Neutrophil (primary cell): ENCODE measurements around the gene NUAK1.

ENCODE experiments used
- H3K27ac ChIP-seq: fragments of 200-600 bp; sonication (generic); 2 replicates; pipeline ENCODE4 v1.5.1; 2016; ENCODE audit warnings: mild to moderate bottlenecking, moderate library complexity
- H3K27me3 ChIP-seq: fragments of 200-600 bp; sonication (generic); 2 replicates; pipeline ENCODE4 v1.6.0; 2016; ENCODE audit warnings: mild to moderate bottlenecking
- H3K36me3 ChIP-seq: fragments of 200-600 bp; sonication (generic); 2 replicates; pipeline ENCODE4 v1.5.1; 2017
- H3K4me1 ChIP-seq, 2 experiments: fragments of 200-600 bp in 1 of 2; sonication (generic) in 1 of 2; 1 replicate in 1 of 2; 2 replicates in 1 of 2; pipeline versions ENCODE4 v1.5.1 to v1.6.1; 2013 to 2016; ENCODE audit warnings: low read depth in 1 of 2, low read length in 1 of 2, mild to moderate bottlenecking in 1 of 2, moderate library complexity in 1 of 2; ENCODE audit not compliant: control insufficient read depth in 1 of 2, insufficient read depth in 1 of 2
- H3K4me3 ChIP-seq, 2 experiments: fragments of 200-600 bp in 1 of 2; sonication (generic) in 1 of 2; 1 replicate in 1 of 2; 2 replicates in 1 of 2; pipeline ENCODE4 v1.5.1; 2013 to 2016; ENCODE audit warnings: low read depth in 1 of 2, low read length in 1 of 2, mild to moderate bottlenecking in 1 of 2, moderate library complexity in 1 of 2
- H3K9me3 ChIP-seq: fragments of 200-600 bp; sonication (generic); 2 replicates; pipeline ENCODE4 v1.5.1; 2016
- TF ChIP-seq, protein P1 (sequence below): fragments of 200-600 bp; sonication (generic); IDR thresholded peaks from 2 replicates; pipeline ENCODE4 v1.5.1; 2016; ENCODE audit warnings: antibody characterized with exemption

The NUAK1 gene

DNA sequence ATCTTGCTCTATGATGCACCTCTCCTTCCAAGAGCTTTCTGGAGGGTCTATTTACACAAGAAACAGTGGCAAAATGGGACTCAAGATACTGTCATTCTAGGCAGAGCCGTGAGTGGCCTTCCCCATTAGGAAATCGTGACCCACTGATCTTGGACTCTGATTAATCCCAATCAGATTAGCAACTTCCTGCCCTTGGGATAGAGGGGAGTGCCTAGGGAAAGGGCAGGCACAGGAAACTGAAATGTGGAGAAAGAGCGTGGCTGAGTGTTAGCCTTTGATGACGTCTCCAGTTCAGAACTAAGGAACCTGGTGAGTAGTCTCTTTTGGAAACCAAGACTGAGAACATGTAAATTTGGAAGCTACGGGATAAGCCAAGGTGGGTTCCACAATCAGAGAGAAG is 76.1 kb downstream of the NUAK1 start:
- no peak overlapping the region for H3K27ac ChIP-seq
- no peaks in the 10 kb centered on the region for H3K36me3 ChIP-seq
- H3K4me1 ChIP-seq = no peaks in the 10 kb centered on the region
- TF ChIP-seq, protein P1, sequence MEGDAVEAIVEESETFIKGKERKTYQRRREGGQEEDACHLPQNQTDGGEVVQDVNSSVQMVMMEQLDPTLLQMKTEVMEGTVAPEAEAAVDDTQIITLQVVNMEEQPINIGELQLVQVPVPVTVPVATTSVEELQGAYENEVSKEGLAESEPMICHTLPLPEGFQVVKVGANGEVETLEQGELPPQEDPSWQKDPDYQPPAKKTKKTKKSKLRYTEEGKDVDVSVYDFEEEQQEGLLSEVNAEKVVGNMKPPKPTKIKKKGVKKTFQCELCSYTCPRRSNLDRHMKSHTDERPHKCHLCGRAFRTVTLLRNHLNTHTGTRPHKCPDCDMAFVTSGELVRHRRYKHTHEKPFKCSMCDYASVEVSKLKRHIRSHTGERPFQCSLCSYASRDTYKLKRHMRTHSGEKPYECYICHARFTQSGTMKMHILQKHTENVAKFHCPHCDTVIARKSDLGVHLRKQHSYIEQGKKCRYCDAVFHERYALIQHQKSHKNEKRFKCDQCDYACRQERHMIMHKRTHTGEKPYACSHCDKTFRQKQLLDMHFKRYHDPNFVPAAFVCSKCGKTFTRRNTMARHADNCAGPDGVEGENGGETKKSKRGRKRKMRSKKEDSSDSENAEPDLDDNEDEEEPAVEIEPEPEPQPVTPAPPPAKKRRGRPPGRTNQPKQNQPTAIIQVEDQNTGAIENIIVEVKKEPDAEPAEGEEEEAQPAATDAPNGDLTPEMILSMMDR = no peak
- H3K4me3 ChIP-seq = no peak overlapping the region
- H3K27me3 ChIP-seq = no peaks in the 10 kb centered on the region
- H3K9me3 ChIP-seq = no peaks in the 10 kb centered on the region

- Histone ChIP-seq H3K27ac (no peak overlapping the region), H3K9me3 (no peaks in the 10 kb centered on the region), H3K36me3 (no peaks in the 10 kb centered on the region), H3K27me3 (no peaks in the 10 kb centered on the region), H3K4me3 (no peak overlapping the region), H3K4me1 (no peaks in the 10 kb centered on the region)
- TF ChIP-seq, protein P1 = no peak
Observed at GRCh38 chr12:106058256-106059182, 80.2 kb downstream of the NUAK1 start.

GRCh38 chr12:106054049-106054448 is 84.7 kb downstream of the NUAK1 start:
- H3K27ac ChIP-seq = no peak overlapping the region
- H3K27me3 ChIP-seq = no peaks in the 10 kb centered on the region
- H3K36me3 ChIP-seq = no peaks in the 10 kb centered on the region
- TF ChIP-seq, protein P1 = no peak
- H3K4me3 ChIP-seq = no peak overlapping the region
- no peaks in the 10 kb centered on the region for H3K9me3 ChIP-seq
- H3K4me1 ChIP-seq = no peaks in the 10 kb centered on the region

GRCh38 chr12:106051853-106052531 is 86.8 kb downstream of the NUAK1 start:
- H3K36me3 ChIP-seq = no peaks in the 10 kb centered on the region
- H3K9me3 ChIP-seq = no peaks in the 10 kb centered on the region
- H3K27me3 ChIP-seq = no peaks in the 10 kb centered on the region

DNA sequence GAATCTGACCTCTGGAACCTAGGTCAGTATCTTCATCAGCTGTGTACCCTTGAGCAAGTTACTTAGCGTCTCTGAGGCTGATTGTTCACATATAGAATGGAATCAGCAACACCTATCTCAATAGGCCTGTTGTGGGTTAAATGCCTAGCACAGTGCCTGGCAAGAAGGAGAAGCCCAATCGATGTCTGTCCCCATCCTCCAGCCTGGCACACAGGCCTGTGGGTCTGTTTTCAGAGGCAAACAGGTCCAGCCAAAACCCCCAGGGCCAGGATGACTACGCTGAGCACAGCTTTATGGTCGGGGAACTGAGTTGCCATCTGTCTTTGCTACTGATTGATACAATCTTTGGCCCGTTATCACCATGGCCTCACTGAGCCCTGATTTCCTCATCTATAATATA is 89.2 kb downstream of the NUAK1 start:
- no peak overlapping the region for H3K27ac ChIP-seq
- H3K4me3 ChIP-seq = no peak overlapping the region
- H3K4me1 ChIP-seq = no peaks in the 10 kb centered on the region
- no peaks in the 10 kb centered on the region for H3K9me3 ChIP-seq
- no peaks in the 10 kb centered on the region for H3K27me3 ChIP-seq
- TF ChIP-seq, protein P1 = no peak
- no peaks in the 10 kb centered on the region for H3K36me3 ChIP-seq

More at GRCh38 chr12:106051853-106052531, 86.8 kb downstream of the NUAK1 start:
- Histone ChIP-seq H3K4me1 (no peaks in the 10 kb centered on the region), H3K27ac (no peak overlapping the region), H3K4me3 (no peak overlapping the region)
- TF ChIP-seq, protein P1 = no peak
